Kidney epithelial cell (primary cell): ENCODE results near the gene AFF3. TPM values are rescaled to one million over a fixed set of nuclear protein-coding genes. Genes with fewer than 3 reads are reported as not detected.

Experiments used
- DNase-seq: peaks from one replicate; pipeline ENCODE4 v3.0.0-alpha.2; 2010; ENCODE audit warnings: low read depth
- H3K27me3 ChIP-seq: 2 replicates; pipeline ENCODE4 v1.6.0; 2011; ENCODE audit warnings: low read length; ENCODE audit not compliant: control insufficient read depth, insufficient read depth
- H3K36me3 ChIP-seq: 2 replicates; pipeline ENCODE4 v1.5.1; 2011; ENCODE audit warnings: low read length; ENCODE audit not compliant: control insufficient read depth, insufficient read depth
- H3K4me3 ChIP-seq: 2 replicates; pipeline ENCODE4 v1.5.1; 2011; ENCODE audit warnings: low read depth, mild to moderate bottlenecking, control low read depth, low read length
- CTCF ChIP-seq: IDR thresholded peaks from 2 replicates; pipeline ENCODE4 v1.5.1; 2011; ENCODE audit warnings: mild to moderate bottlenecking, moderate library complexity, low read length, control low read depth, inconsistent platforms; ENCODE audit not compliant: insufficient read depth, poor library complexity, severe bottlenecking
- total RNA-seq: library from RNA; depleted of rRNA; stranded (reverse); fragments of >200 nt; gene quantifications from 2 replicates; pipeline ENCODE4 v1.2.3, GENCODE V29; 2015

The AFF3 gene
- total RNA-seq, 1 donor from 2014 or later: 13.9 TPM

GRCh38 chr2:99918389-99918788, 224.0 kb downstream of the AFF3 start:
- no peaks in the 10 kb centered on the region for H3K27me3 ChIP-seq
- no peak overlapping the region for H3K4me3 ChIP-seq
- H3K36me3 ChIP-seq: no peaks in the 10 kb centered on the region
- TF ChIP-seq CTCF: no peak
- no peak for DNase-seq

DNA sequence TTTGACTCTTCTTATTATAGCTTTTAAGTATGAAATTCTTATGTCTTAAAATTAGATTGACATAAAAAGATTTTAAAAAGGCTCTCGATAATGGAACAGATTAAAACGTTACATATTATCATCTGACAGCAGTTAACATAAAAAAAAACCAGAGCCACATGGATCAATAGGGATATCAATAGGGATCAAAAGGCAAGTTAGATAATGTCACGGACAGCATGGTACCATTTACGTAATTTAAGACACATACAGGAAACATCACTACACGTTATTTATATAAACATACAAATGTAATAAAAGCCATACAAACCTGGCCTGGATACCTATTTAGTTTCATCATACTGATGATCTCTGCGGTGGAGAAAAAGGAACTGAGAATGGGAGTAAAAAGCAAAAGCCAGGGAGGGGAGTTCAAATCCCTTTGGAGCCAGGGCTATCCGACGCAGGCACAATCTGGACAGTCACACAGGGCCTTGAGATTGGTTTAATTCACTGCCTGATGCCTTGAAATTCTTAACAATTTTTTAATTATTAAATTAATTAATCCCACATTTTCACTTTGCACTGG, 227.2 kb downstream of the AFF3 start:
- TF ChIP-seq CTCF: no peak
- H3K4me3 ChIP-seq: no peak overlapping the region
- no peak for DNase-seq
- no peaks in the 10 kb centered on the region for H3K27me3 ChIP-seq
- no peaks in the 10 kb centered on the region for H3K36me3 ChIP-seq

DNA sequence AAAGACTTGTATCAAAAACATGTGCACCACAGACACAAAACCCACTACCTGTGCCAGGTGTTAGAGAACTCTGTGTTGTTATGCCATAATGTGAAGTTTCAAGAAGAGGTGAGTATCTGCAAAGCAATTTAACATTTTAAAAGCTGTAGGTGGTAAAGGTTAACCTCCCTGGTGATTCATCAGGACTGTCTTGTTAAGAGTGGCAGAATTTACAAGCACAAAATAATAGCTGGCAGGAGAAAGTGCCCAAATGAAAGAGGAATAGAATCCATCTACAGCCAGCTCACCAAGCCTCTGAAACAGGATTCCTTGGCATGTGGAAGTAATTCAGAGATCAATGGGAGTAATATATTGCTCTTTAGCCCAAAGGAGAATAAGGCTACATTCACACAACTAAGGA, 230.7 kb downstream of the AFF3 start:
- Histone ChIP-seq H3K27me3 (no peaks in the 10 kb centered on the region), H3K4me3 (no peak overlapping the region), H3K36me3 (no peaks in the 10 kb centered on the region)
- no peak for DNase-seq
- no peak for TF ChIP-seq CTCF

DNA sequence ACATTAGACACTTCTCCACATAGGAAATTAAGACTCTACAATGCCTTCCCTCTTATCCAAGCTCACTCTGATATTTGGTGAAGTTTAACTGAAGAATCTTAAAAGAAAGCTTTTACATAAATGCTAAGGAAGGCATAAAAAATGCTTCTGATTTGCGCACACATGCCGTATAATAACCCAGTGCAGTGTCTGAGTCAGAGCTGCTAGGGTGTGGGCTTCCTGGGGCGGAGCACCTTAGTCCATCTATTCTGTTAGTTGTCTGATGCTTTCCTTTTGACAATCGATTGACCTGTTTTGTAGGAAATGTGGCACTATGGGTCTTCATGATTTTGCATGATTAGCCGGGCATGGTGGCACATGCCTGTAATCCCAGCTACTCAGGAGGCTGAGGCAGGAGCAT, 231.5 kb downstream of the AFF3 start:
- no peak for DNase-seq
- Histone ChIP-seq H3K27me3 (no peaks in the 10 kb centered on the region), H3K4me3 (no peak overlapping the region), H3K36me3 (no peaks in the 10 kb centered on the region)
- no peak for TF ChIP-seq CTCF

DNA sequence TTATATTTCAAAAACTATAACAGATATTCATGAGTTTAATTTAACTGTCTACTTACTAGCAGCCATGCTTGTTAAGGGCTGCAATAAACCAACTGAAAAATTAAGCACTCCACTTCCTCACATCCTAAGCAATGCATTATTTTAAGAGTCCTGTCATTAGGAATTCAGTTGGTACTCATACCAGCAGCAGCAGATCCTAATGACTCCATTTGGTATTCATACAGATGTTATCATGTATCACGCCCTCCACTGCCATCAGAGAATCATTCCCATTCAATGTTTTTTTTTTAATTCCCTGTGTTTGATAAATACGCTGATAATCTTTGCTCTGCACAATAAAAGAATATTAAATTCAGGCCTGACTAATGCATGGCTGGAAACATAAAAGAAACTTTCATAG, 236.8 kb downstream of the AFF3 start:
- Histone ChIP-seq H3K27me3 (no peaks in the 10 kb centered on the region), H3K4me3 (no peak overlapping the region), H3K36me3 (no peaks in the 10 kb centered on the region)
- no peak for DNase-seq
- no peak for TF ChIP-seq CTCF

- Histone ChIP-seq H3K36me3 (no peaks in the 10 kb centered on the region), H3K27me3 (no peaks in the 10 kb centered on the region), H3K4me3 (no peak overlapping the region)
- no peak for TF ChIP-seq CTCF
- no peak for DNase-seq
Measured at GRCh38 chr2:99905025-99905424, 237.4 kb downstream of the AFF3 start.
